ENCODE measurements around the gene CTNNBIP1. TPM values are rescaled to one million over a fixed set of nuclear protein-coding genes. Genes with fewer than 3 reads are reported as not detected.

CTNNBIP1 gene
- total and polyA plus RNA-seq, 9 of the 15 experiments (the other 6 are each of a cell fraction or from before 2014, with no cell fraction given), result 0.65 to 29.2 (median 14.7) TPM

DNA sequence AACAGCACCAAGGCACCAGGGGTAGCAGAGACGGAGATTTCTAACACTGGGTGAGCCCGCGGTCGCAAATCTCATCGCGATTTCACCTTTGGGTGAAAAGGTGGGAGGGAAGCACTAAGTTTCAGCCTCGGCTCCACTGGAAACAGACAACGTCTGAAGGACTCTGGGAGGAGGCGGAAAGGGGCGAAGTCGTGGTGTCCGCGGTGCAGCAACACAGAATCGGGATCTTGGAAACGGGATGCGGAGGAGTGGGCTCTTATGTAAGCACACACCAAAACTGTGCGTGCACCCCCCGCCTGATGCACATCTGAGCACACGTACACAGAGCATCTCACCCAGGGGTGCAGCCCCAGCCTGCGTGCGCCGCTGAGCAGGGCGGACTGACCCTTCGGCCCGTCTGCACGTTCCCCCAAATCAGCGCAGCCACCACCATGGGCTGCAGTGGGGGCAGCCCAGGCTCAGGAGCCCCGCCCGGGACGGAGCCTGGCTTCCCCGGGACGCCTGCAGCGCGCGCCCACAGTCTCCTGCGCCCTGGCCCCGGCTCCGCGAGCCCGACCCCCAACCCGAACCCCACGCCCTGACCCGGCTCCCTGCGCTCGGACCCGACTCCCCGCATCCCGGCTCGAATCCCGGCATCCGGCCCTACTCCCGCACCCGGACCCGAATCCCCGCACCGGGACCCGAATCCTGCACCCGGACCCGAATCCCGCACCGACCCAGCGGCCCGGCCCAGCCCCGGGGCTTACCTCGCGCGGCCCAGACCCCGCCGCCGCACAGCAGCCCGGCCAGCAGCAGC lies 87.0 kb downstream of the CTNNBIP1 start (continued):
- TF ChIP-seq GABPB1 (CRISPR knock-in tag; IDR thresholded peaks at IDR 0.05), result no peak; the same call in 1 of the 2 replicates
- TF ChIP-seq ZNF143 (CRISPR knock-in tag; IDR thresholded peaks at IDR 0.05), result 0 out of 2 replicates have a peak, but pooled peaks have one; percentile 12
- TF ChIP-seq SAP30 (IDR thresholded peaks at IDR 0.05; ENCODE audit: borderline replicate concordance, insufficient read depth, low read depth, low read length, poor library complexity, severe bottlenecking), result peak; percentile 55
- TF ChIP-seq ZNF224 (CRISPR knock-in tag; IDR thresholded peaks at IDR 0.05), result no peak
- TF ChIP-seq ZBTB7A (IDR thresholded peaks at IDR 0.05; ENCODE audit: borderline replicate concordance, control insufficient read depth, low read depth, low read length), result 0 out of 2 replicates have a peak, but pooled peaks have one; percentile 23
- peak; percentile 52 for TF ChIP-seq KDM5B (IDR thresholded peaks at IDR 0.05; ENCODE audit: insufficient replicate concordance, low read depth, low read length)
- TF ChIP-seq NR1H2 (CRISPR knock-in tag; IDR thresholded peaks at IDR 0.05), result no peak
- peak; percentile 11; the same call in 1 of the 2 replicates for TF ChIP-seq MYC (IDR thresholded peaks at IDR 0.05; ENCODE audit: low read depth, low read length)
- no peak for TF ChIP-seq MYC (CRISPR knock-in tag; IDR thresholded peaks at IDR 0.05; ENCODE audit: borderline replicate concordance, low read depth)
- 0 out of 2 replicates have a peak, but pooled peaks have one; percentile 33 for TF ChIP-seq ZNF511 (CRISPR knock-in tag; IDR thresholded peaks at IDR 0.05)
- no peak for TF ChIP-seq GTF2A2 (tag; IDR thresholded peaks at IDR 0.05)
- peak; percentile 51; the same call in 1 of the 2 replicates for TF ChIP-seq ZNF12 (CRISPR knock-in tag; IDR thresholded peaks at IDR 0.05)
- TF ChIP-seq ZBTB34 (CRISPR knock-in tag; IDR thresholded peaks at IDR 0.05), result no peak
